Mesothelial cell of epicardium (in vitro differentiated cells): Measurements from ENCODE around the gene VN1R5. TPM values are rescaled to one million over a fixed set of nuclear protein-coding genes. Genes with fewer than 3 reads are reported as not detected.
A peak's percentile ranks its signal among the peaks of the same experiment; 100 is the strongest.

Experiments used
- DNase-seq, 2 experiments: peaks; one replicate each; pipeline ENCODE4 v3.0.0; 2021; ENCODE audit warnings: low spot score in 2 of 2; ENCODE audit not compliant: unreplicated experiment in 2 of 2
- H3K27ac Mint-ChIP-seq: 2 replicates; pipeline ENCODE4 v1.8.0; 2021; ENCODE audit warnings: mixed read lengths
- H3K27me3 Mint-ChIP-seq: 2 replicates; pipeline ENCODE4 v1.8.0; 2021; ENCODE audit warnings: low read depth, mixed read lengths
- H3K36me3 Mint-ChIP-seq: 2 replicates; pipeline ENCODE4 v1.8.0; 2021; ENCODE audit warnings: mixed read lengths
- H3K4me1 Mint-ChIP-seq: 2 replicates; pipeline ENCODE4 v1.8.0; 2021; ENCODE audit warnings: mixed read lengths
- H3K4me3 Mint-ChIP-seq: 2 replicates; pipeline ENCODE4 v1.8.0; 2021; ENCODE audit warnings: mild to moderate bottlenecking, moderate library complexity, mixed read lengths
- H3K9me3 Mint-ChIP-seq: 2 replicates; pipeline ENCODE4 v1.8.0; 2021; ENCODE audit warnings: mixed read lengths
- CTCF ChIP-seq: fragments of 200-600 bp; sonication (generic); IDR thresholded peaks from one replicate; pipeline ENCODE4 v1.5.0; 2021; ENCODE audit warnings: antibody characterized with exemption; ENCODE audit not compliant: unreplicated experiment
- total RNA-seq: library from RNA; stranded (reverse); gene quantifications from 3 replicates; pipeline ENCODE4 v1.2.1, GENCODE V29; 2021

The VN1R5 gene
- total RNA-seq, 1 donor from 2014 or later = not detected

GRCh38 chr1:247274605-247275256, 18.9 kb downstream of the VN1R5 start:
- Mint-ChIP-seq H3K9me3 (peaks cover 20% of the 10 kb centered on the region), H3K4me1 (no peaks in the 10 kb centered on the region), H3K36me3 (peaks cover 3% of the 10 kb centered on the region), H3K27ac (no peak overlapping the region), H3K4me3 (no peak overlapping the region), H3K27me3 (no peaks in the 10 kb centered on the region)
- TF ChIP-seq CTCF = no peak
- no peak for DNase-seq

- DNase-seq = no peak
- H3K36me3 Mint-ChIP-seq = no peaks in the 10 kb centered on the region
- peaks cover 9% of the 10 kb centered on the region for H3K4me1 Mint-ChIP-seq
- no peak overlapping the region for H3K4me3 Mint-ChIP-seq
- no peaks in the 10 kb centered on the region for H3K27me3 Mint-ChIP-seq
- TF ChIP-seq CTCF = no peak
- no peak overlapping the region for H3K27ac Mint-ChIP-seq
- H3K9me3 Mint-ChIP-seq = no peaks in the 10 kb centered on the region
These were observed 21.3 kb downstream of the VN1R5 start for GRCh38 chr1:247277191-247277590.

- Mint-ChIP-seq H3K4me1 (peaks cover 9% of the 10 kb centered on the region), H3K4me3 (no peak overlapping the region), H3K27me3 (no peaks in the 10 kb centered on the region), H3K36me3 (peaks cover 4% of the 10 kb centered on the region), H3K9me3 (peaks cover 5% of the 10 kb centered on the region), H3K27ac (no peak overlapping the region)
- no peak for DNase-seq
- no peak for TF ChIP-seq CTCF
These were observed 25.2 kb downstream of the VN1R5 start for GRCh38 chr1:247281001-247281574.

GRCh38 chr1:247286134-247286670, 30.3 kb downstream of the VN1R5 start:
- H3K4me1 Mint-ChIP-seq = peaks cover 4% of the 10 kb centered on the region
- TF ChIP-seq CTCF = no peak
- H3K27ac Mint-ChIP-seq = no peak overlapping the region
- DNase-seq = peak in 1 of 2 experiments; percentile 27
- peaks cover 18% of the 10 kb centered on the region for H3K36me3 Mint-ChIP-seq
- peaks cover 34% of the 10 kb centered on the region for H3K9me3 Mint-ChIP-seq
- H3K4me3 Mint-ChIP-seq = no peak overlapping the region
- no peaks in the 10 kb centered on the region for H3K27me3 Mint-ChIP-seq

GRCh38 chr1:247287460-247287859, 31.6 kb downstream of the VN1R5 start:
- H3K36me3 Mint-ChIP-seq = peaks cover 18% of the 10 kb centered on the region
- DNase-seq = peak in 1 of 2 experiments; percentile 6
- H3K27ac Mint-ChIP-seq = no peak overlapping the region
- TF ChIP-seq CTCF = peak; percentile 22
- peaks cover 34% of the 10 kb centered on the region for H3K9me3 Mint-ChIP-seq
- no peaks in the 10 kb centered on the region for H3K27me3 Mint-ChIP-seq
- H3K4me3 Mint-ChIP-seq = no peak overlapping the region
- no peaks in the 10 kb centered on the region for H3K4me1 Mint-ChIP-seq
